K562 (cell line): Measurements from ENCODE around the gene SPINT2. TPM values are rescaled to one million over a fixed set of nuclear protein-coding genes. Genes with fewer than 3 reads are reported as not detected.
A peak's percentile ranks its signal among the peaks of the same experiment; 100 is the strongest.

ENCODE experiments used
- ASH1L ChIP-seq: fragments of 450-650 bp; IDR thresholded peaks from 2 replicates; pipeline ENCODE4 v1.6.1; 2018; ENCODE audit warnings: borderline replicate concordance, mild to moderate bottlenecking, low read depth; ENCODE audit not compliant: partially characterized antibody
- BCOR ChIP-seq: fragments of 450-650 bp; IDR thresholded peaks from 2 replicates; pipeline ENCODE4 v1.6.1; 2016
- CBX3 ChIP-seq, 2 experiments: IDR thresholded peaks; 1 replicate in 1 of 2; 2 replicates in 1 of 2; pipeline ENCODE4 v1.6.1; 2012; ENCODE audit warnings: inconsistent platforms in 2 of 2, low read length in 2 of 2, borderline replicate concordance in 1 of 2, control low read depth in 1 of 2
- MCM5 ChIP-seq: fragments of 450-650 bp; IDR thresholded peaks from 2 replicates; pipeline ENCODE4 v1.6.1; 2016; ENCODE audit warnings: low read depth
- OTX1 ChIP-seq: fragments of 450-650 bp; formaldehyde crosslinking; IDR thresholded peaks from 2 replicates; pipeline ENCODE4 v1.4.0; 2022; ENCODE audit warnings: mild to moderate bottlenecking
- WHSC1 ChIP-seq: IDR thresholded peaks from one replicate; pipeline ENCODE4 v1.6.1; 2012; ENCODE audit warnings: low read length, control low read depth, inconsistent platforms
- ZNF589 ChIP-seq: fragments of 200-800 bp; sonication (Bioruptor generic); IDR thresholded peaks from 2 replicates; pipeline ENCODE4 v1.6.1; 2016; ENCODE audit warnings: low read depth, missing genetic modification characterization, missing compliant biosample characterization
- ZNF707 ChIP-seq: fragments of 250-450 bp; sonication (Bioruptor Pico); conservative IDR thresholded peaks from 2 replicates; pipeline ENCODE4 v1.8.0; 2022; ENCODE audit warnings: inconsistent platforms, mild to moderate bottlenecking, moderate library complexity
- polyA plus RNA-seq, 8 experiments: library from polyadenylated mRNA; depleted of rRNA in 4 of 8; stranded (reverse) in 5 of 8; unstranded in 3 of 8; fragments of >200 nt; fragmentation: Nextera tagmentation in 2 of 8; fragmentation: Illumina TruSeq in 1 of 8; extraction: Ambion mirVana in 2 of 8; extraction: Trizol in 1 of 8; gene quantifications; 2 replicates each; pipeline versions ENCODE4 v1.2.1 to v1.2.3, GENCODE V29; 2011 to 2014; ENCODE audit warnings: inconsistent platforms in 1 of 8, missing spikeins in 1 of 8
- total RNA-seq, 7 experiments: library from RNA; depleted of rRNA in 6 of 7; stranded (reverse); fragments of >200 nt in 6 of 7; fragmentation: Illumina TruSeq in 2 of 7; extraction: Trizol in 2 of 7; gene quantifications; 2 replicates each; pipeline versions ENCODE4 v1.2.1 to v1.2.3, GENCODE V29; 2011 to 2021; ENCODE audit warnings: low replicate concordance in 1 of 7
- TF ChIP-seq, protein P1 (sequence below): fragments of 450-650 bp; IDR thresholded peaks from 2 replicates; pipeline ENCODE4 v1.6.1; 2016; ENCODE audit warnings: antibody characterized with exemption
- TF ChIP-seq, protein P2 (sequence below): fragments of 450-650 bp; IDR thresholded peaks from 2 replicates; pipeline ENCODE4 v1.6.1; 2018; ENCODE audit not compliant: partially characterized antibody
- TF ChIP-seq, protein P3 (sequence below): fragments of 450-650 bp; IDR thresholded peaks from 2 replicates; pipeline ENCODE4 v1.6.1; 2016; ENCODE audit warnings: low read depth

The SPINT2 gene
- total and polyA plus RNA-seq, 9 of the 15 experiments (the other 6 are each of a cell fraction or from before 2014, with no cell fraction given), result 0.65 to 4.5 (median 3.4) TPM

DNA sequence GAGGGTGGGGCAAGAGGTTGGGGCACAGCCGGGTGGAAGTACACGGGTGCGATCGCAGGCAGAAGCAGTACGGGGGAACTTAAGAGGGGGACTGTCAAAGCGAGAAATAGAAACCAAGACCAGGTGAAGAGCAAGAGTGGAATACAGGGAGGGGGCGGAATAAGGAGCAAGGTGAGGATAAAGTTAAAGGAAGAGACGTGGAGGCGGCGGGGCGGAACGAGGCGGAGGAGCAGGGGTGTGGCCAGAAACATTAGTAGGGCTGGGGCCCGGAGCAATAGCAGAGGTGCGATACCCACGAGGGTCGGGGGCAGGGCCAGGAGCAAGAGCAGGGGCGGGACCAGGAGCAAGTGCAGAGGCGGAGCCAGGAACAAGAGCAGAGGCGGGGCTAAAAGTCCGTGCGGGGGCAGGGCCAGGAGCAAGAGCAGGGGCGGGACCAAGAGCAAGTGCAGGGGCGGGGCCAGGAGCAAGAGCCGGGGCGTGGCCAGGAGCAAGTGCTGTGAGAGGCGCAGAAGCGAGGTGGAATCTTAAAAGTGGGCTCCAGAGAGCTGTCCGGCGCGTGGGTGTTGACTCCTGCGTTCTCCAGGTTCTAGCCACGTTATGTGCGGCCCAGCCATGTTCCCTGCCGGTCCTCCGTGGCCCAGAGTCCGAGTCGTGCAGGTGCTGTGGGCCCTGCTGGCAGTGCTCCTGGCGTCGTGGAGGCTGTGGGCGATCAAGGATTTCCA lies 72.4 kb downstream of the SPINT2 start (continued):
- TF ChIP-seq ZNF589 (CRISPR knock-in tag) (peak; percentile 74; the same call in 1 of the 2 replicates), ASH1L (peak; percentile 54), CBX3 (IDR thresholded peaks at IDR 0.05; ENCODE audit: borderline replicate concordance in 1 of 2, low read length in 2 of 2) (0 out of 3 replicates have a peak, but pooled peaks of 1 of the 2 experiments have one; percentile 64), MCM5 (0 out of 2 replicates have a peak, but pooled peaks have one; percentile 41), OTX1 (0 out of 2 replicates have a peak, but pooled peaks have one; percentile 40), WHSC1 (no peak), ZNF707 (CRISPR knock-in tag) (no peak), BCOR (peak; percentile 60; the same call in 1 of the 2 replicates)
- TF ChIP-seq, protein P1, sequence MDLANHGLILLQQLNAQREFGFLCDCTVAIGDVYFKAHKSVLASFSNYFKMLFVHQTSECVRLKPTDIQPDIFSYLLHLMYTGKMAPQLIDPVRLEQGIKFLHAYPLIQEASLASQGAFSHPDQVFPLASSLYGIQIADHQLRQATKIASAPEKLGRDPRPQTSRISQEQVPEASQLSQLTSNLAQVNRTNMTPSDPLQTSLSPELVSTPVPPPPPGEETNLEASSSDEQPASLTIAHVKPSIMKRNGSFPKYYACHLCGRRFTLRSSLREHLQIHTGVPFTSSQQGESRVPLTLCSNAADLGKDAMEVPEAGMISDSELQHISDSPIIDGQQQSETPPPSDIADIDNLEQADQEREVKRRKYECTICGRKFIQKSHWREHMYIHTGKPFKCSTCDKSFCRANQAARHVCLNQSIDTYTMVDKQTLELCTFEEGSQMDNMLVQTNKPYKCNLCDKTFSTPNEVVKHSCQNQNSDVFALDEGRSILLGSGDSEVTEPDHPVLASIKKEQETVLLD, result peak; percentile 77
- TF ChIP-seq, protein P2, sequence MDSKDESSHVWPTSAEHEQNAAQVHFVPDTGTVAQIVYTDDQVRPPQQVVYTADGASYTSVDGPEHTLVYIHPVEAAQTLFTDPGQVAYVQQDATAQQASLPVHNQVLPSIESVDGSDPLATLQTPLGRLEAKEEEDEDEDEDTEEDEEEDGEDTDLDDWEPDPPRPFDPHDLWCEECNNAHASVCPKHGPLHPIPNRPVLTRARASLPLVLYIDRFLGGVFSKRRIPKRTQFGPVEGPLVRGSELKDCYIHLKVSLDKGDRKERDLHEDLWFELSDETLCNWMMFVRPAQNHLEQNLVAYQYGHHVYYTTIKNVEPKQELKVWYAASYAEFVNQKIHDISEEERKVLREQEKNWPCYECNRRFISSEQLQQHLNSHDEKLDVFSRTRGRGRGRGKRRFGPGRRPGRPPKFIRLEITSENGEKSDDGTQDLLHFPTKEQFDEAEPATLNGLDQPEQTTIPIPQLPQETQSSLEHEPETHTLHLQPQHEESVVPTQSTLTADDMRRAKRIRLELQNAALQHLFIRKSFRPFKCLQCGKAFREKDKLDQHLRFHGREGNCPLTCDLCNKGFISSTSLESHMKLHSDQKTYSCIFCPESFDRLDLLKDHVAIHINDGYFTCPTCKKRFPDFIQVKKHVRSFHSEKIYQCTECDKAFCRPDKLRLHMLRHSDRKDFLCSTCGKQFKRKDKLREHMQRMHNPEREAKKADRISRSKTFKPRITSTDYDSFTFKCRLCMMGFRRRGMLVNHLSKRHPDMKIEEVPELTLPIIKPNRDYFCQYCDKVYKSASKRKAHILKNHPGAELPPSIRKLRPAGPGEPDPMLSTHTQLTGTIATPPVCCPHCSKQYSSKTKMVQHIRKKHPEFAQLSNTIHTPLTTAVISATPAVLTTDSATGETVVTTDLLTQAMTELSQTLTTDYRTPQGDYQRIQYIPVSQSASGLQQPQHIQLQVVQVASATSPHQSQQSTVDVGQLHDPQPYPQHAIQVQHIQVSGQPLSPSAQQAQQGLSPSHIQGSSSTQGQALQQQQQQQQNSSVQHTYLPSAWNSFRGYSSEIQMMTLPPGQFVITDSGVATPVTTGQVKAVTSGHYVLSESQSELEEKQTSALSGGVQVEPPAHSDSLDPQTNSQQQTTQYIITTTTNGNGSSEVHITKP, result peak; percentile 93
- TF ChIP-seq, protein P3, sequence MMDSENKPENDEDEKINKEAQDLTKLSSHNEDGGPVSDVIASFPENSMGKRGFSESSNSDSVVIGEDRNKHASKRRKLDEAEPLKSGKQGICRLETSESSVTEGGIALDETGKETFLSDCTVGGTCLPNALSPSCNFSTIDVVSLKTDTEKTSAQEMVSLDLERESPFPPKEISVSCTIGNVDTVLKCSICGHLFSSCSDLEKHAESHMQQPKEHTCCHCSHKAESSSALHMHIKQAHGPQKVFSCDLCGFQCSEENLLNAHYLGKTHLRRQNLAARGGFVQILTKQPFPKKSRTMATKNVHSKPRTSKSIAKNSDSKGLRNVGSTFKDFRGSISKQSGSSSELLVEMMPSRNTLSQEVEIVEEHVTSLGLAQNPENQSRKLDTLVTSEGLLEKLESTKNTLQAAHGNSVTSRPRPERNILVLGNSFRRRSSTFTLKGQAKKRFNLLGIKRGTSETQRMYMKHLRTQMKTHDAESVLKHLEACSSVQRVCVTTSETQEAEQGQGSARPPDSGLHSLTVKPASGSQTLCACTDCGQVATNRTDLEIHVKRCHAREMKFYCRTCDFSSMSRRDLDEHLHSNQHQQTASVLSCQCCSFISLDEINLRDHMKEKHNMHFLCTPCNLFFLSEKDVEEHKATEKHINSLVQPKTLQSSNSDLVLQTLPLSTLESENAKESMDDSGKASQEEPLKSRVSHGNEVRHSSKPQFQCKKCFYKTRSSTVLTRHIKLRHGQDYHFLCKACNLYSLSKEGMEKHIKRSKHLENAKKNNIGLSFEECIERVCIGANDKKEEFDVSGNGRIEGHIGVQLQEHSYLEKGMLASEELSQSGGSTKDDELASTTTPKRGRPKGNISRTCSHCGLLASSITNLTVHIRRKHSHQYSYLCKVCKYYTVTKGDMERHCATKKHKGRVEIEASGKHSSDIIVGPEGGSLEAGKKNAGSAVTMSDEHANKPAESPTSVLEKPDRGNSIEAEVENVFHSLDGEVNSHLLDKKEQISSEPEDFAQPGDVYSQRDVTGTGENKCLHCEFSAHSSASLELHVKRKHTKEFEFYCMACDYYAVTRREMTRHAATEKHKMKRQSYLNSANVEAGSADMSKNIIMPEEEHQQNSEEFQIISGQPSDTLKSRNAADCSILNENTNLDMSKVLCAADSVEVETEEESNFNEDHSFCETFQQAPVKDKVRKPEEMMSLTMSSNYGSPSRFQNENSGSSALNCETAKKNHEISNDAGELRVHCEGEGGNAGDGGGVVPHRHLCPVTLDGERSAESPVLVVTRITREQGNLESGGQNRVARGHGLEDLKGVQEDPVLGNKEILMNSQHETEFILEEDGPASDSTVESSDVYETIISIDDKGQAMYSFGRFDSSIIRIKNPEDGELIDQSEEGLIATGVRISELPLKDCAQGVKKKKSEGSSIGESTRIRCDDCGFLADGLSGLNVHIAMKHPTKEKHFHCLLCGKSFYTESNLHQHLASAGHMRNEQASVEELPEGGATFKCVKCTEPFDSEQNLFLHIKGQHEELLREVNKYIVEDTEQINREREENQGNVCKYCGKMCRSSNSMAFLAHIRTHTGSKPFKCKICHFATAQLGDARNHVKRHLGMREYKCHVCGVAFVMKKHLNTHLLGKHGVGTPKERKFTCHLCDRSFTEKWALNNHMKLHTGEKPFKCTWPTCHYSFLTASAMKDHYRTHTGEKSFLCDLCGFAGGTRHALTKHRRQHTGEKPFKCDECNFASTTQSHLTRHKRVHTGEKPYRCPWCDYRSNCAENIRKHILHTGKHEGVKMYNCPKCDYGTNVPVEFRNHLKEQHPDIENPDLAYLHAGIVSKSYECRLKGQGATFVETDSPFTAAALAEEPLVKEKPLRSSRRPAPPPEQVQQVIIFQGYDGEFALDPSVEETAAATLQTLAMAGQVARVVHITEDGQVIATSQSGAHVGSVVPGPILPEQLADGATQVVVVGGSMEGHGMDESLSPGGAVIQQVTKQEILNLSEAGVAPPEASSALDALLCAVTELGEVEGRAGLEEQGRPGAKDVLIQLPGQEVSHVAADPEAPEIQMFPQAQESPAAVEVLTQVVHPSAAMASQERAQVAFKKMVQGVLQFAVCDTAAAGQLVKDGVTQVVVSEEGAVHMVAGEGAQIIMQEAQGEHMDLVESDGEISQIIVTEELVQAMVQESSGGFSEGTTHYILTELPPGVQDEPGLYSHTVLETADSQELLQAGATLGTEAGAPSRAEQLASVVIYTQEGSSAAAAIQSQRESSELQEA, result 0 out of 2 replicates have a peak, but pooled peaks have one; percentile 50
